ENCODE data around the gene C20orf173.

C20orf173 gene

GRCh38 chr20:35564905-35565304 lies 35.5 kb upstream of the C20orf173 start:
- no peak overlapping the region for H2BK12ac ChIP-seq (ENCODE audit: low read length in 2 of 2)
- H3K79me1 ChIP-seq (replicated peaks; ENCODE audit: low read length, poor library complexity, severe bottlenecking): no peaks in the 10 kb centered on the region
- H3K4me1 ChIP-seq (ENCODE audit: control insufficient read depth, insufficient read depth, low read depth, low read length): peaks cover 9% of the 10 kb centered on the region
- H2BK5ac ChIP-seq (ENCODE audit: low read depth, low read length, poor library complexity, severe bottlenecking): no peak overlapping the region
- no peak for DNase-seq
- no peak overlapping the region for H4K8ac ChIP-seq (ENCODE audit: low read length)
- H3K27me3 ChIP-seq (ENCODE audit: control insufficient read depth in 1 of 2, insufficient read depth in 1 of 2, low read length in 2 of 2): peaks cover 0 to 4% of the 10 kb centered on the region in 2 experiments
- H3K23ac ChIP-seq (ENCODE audit: low read length in 2 of 2): no peak overlapping the region
- H3K18ac ChIP-seq (ENCODE audit: low read depth in 1 of 2, low read length in 2 of 2): no peak overlapping the region
- no peak overlapping the region for H3K4me3 ChIP-seq (ENCODE audit: insufficient read depth in 1 of 2, low read depth in 1 of 2, low read length in 2 of 2)
- no peak overlapping the region for H3K9ac ChIP-seq (ENCODE audit: low read length)
- H2AK5ac ChIP-seq (ENCODE audit: low read length, severe bottlenecking): no peak overlapping the region
- H3K4ac ChIP-seq (ENCODE audit: low read depth in 1 of 2, low read length in 2 of 2): no peak overlapping the region
- H2BK15ac ChIP-seq (ENCODE audit: low read depth, poor library complexity, severe bottlenecking): no peak overlapping the region
- no peak overlapping the region for H2BK120ac ChIP-seq (ENCODE audit: low read depth, low read length)
- H3K4me2 ChIP-seq (ENCODE audit: low read length, poor library complexity, severe bottlenecking): no peak overlapping the region
- H4K91ac ChIP-seq (ENCODE audit: low read length): no peak overlapping the region
- peaks cover 0 to 9% of the 10 kb centered on the region in 2 experiments for H3K36me3 ChIP-seq (ENCODE audit: control insufficient read depth in 1 of 2, insufficient read depth in 2 of 2, low read depth in 1 of 2, low read length in 2 of 2)
- H3K14ac ChIP-seq (ENCODE audit: low read length in 2 of 2): no peak overlapping the region
- no peak overlapping the region for H2AFZ ChIP-seq (ENCODE audit: low read depth, low read length)
- WGBS: 92% methylated on average over 6 of the region's 7 CpGs
- no peak overlapping the region for H3K27ac ChIP-seq (ENCODE audit: low read length, poor library complexity, severe bottlenecking)
- no peaks in the 10 kb centered on the region for H3K9me3 ChIP-seq (ENCODE audit: control insufficient read depth, low read length)

GRCh38 chr20:35563834-35564233 lies 34.4 kb upstream of the C20orf173 start:
- H3K4ac ChIP-seq (ENCODE audit: low read depth in 1 of 2, low read length in 2 of 2): no peak overlapping the region
- H2BK120ac ChIP-seq (ENCODE audit: low read depth, low read length): no peak overlapping the region
- no peaks in the 10 kb centered on the region for H3K9me3 ChIP-seq (ENCODE audit: control insufficient read depth, low read length)
- no peak overlapping the region for H2BK5ac ChIP-seq (ENCODE audit: low read depth, low read length, poor library complexity, severe bottlenecking)
- H2BK15ac ChIP-seq (ENCODE audit: low read depth, poor library complexity, severe bottlenecking): no peak overlapping the region
- peaks cover 9% of the 10 kb centered on the region for H3K4me1 ChIP-seq (ENCODE audit: control insufficient read depth, insufficient read depth, low read depth, low read length)
- H3K4me3 ChIP-seq (ENCODE audit: insufficient read depth in 1 of 2, low read depth in 1 of 2, low read length in 2 of 2): no peak overlapping the region
- H3K23ac ChIP-seq (ENCODE audit: low read length in 2 of 2): no peak overlapping the region
- no peak overlapping the region for H3K4me2 ChIP-seq (ENCODE audit: low read length, poor library complexity, severe bottlenecking)
- H3K9ac ChIP-seq (ENCODE audit: low read length): no peak overlapping the region
- no peaks in the 10 kb centered on the region for H3K79me1 ChIP-seq (replicated peaks; ENCODE audit: low read length, poor library complexity, severe bottlenecking)
- H3K27me3 ChIP-seq (ENCODE audit: control insufficient read depth in 1 of 2, insufficient read depth in 1 of 2, low read length in 2 of 2): peaks cover 0 to 4% of the 10 kb centered on the region in 2 experiments
- DNase-seq: no peak
- H3K36me3 ChIP-seq (ENCODE audit: control insufficient read depth in 1 of 2, insufficient read depth in 2 of 2, low read depth in 1 of 2, low read length in 2 of 2): peaks cover 5 to 20% of the 10 kb centered on the region in 2 experiments
- no peak overlapping the region for H2AK5ac ChIP-seq (ENCODE audit: low read length, severe bottlenecking)
- no peak overlapping the region for H4K8ac ChIP-seq (ENCODE audit: low read length)
- no peak overlapping the region for H3K14ac ChIP-seq (ENCODE audit: low read length in 2 of 2)
- no peak overlapping the region for H2AFZ ChIP-seq (ENCODE audit: low read depth, low read length)
- H4K91ac ChIP-seq (ENCODE audit: low read length): no peak overlapping the region
- no peak overlapping the region for H2BK12ac ChIP-seq (ENCODE audit: low read length in 2 of 2)
- no peak overlapping the region for H3K27ac ChIP-seq (ENCODE audit: low read length, poor library complexity, severe bottlenecking)
- H3K18ac ChIP-seq (ENCODE audit: low read depth in 1 of 2, low read length in 2 of 2): no peak overlapping the region
- 96% methylated on average over 9 of the region's 10 CpGs for WGBS

GRCh38 chr20:35562541-35563110 lies 33.2 kb upstream of the C20orf173 start:
- Histone ChIP-seq H2BK5ac (ENCODE audit: low read depth, low read length, poor library complexity, severe bottlenecking) (no peak overlapping the region), H3K4me3 (ENCODE audit: insufficient read depth in 1 of 2, low read depth in 1 of 2, low read length in 2 of 2) (no peak overlapping the region), H3K27ac (ENCODE audit: low read length, poor library complexity, severe bottlenecking) (no peak overlapping the region), H4K8ac (ENCODE audit: low read length) (no peak overlapping the region), H2BK12ac (ENCODE audit: low read length in 2 of 2) (no peak overlapping the region), H3K4ac (ENCODE audit: low read depth in 1 of 2, low read length in 2 of 2) (no peak overlapping the region), H2AK5ac (ENCODE audit: low read length, severe bottlenecking) (no peak overlapping the region), H3K36me3 (ENCODE audit: control insufficient read depth in 1 of 2, insufficient read depth in 2 of 2, low read depth in 1 of 2, low read length in 2 of 2) (peaks cover 12 to 32% of the 10 kb centered on the region in 2 experiments), H3K23ac (ENCODE audit: low read length in 2 of 2) (no peak overlapping the region), H3K79me1 (replicated peaks; ENCODE audit: low read length, poor library complexity, severe bottlenecking) (no peaks in the 10 kb centered on the region), H4K91ac (ENCODE audit: low read length) (no peak overlapping the region), H3K4me1 (ENCODE audit: control insufficient read depth, insufficient read depth, low read depth, low read length) (peaks cover 9% of the 10 kb centered on the region), H3K9ac (ENCODE audit: low read length) (no peak overlapping the region), H3K14ac (ENCODE audit: low read length in 2 of 2) (no peak overlapping the region), H3K18ac (ENCODE audit: low read depth in 1 of 2, low read length in 2 of 2) (no peak overlapping the region), H3K9me3 (ENCODE audit: control insufficient read depth, low read length) (no peaks in the 10 kb centered on the region), H2AFZ (ENCODE audit: low read depth, low read length) (no peak overlapping the region), H2BK120ac (ENCODE audit: low read depth, low read length) (no peak overlapping the region), H3K27me3 (ENCODE audit: control insufficient read depth in 1 of 2, insufficient read depth in 1 of 2, low read length in 2 of 2) (peaks cover 0 to 4% of the 10 kb centered on the region in 2 experiments), H2BK15ac (ENCODE audit: low read depth, poor library complexity, severe bottlenecking) (no peak overlapping the region), H3K4me2 (ENCODE audit: low read length, poor library complexity, severe bottlenecking) (no peak overlapping the region)
- 97% methylated on average over 5 of the region's 10 CpGs for WGBS
- no peak for DNase-seq

- Histone ChIP-seq H3K18ac (ENCODE audit: low read depth in 1 of 2, low read length in 2 of 2) (no peak overlapping the region), H2BK5ac (ENCODE audit: low read depth, low read length, poor library complexity, severe bottlenecking) (no peak overlapping the region), H3K23ac (ENCODE audit: low read length in 2 of 2) (no peak overlapping the region), H3K4ac (ENCODE audit: low read depth in 1 of 2, low read length in 2 of 2) (no peak overlapping the region), H3K27me3 (ENCODE audit: control insufficient read depth in 1 of 2, insufficient read depth in 1 of 2, low read length in 2 of 2) (no peaks in the 10 kb centered on the region), H3K4me3 (ENCODE audit: insufficient read depth in 1 of 2, low read depth in 1 of 2, low read length in 2 of 2) (no peak overlapping the region), H2AK5ac (ENCODE audit: low read length, severe bottlenecking) (no peak overlapping the region), H3K14ac (ENCODE audit: low read length in 2 of 2) (no peak overlapping the region), H3K4me1 (ENCODE audit: control insufficient read depth, insufficient read depth, low read depth, low read length) (peaks cover 9% of the 10 kb centered on the region), H2BK120ac (ENCODE audit: low read depth, low read length) (no peak overlapping the region), H2AFZ (ENCODE audit: low read depth, low read length) (no peak overlapping the region), H3K27ac (ENCODE audit: low read length, poor library complexity, severe bottlenecking) (no peak overlapping the region), H3K4me2 (ENCODE audit: low read length, poor library complexity, severe bottlenecking) (no peak overlapping the region), H3K9me3 (ENCODE audit: control insufficient read depth, low read length) (no peaks in the 10 kb centered on the region), H3K36me3 (ENCODE audit: control insufficient read depth in 1 of 2, insufficient read depth in 2 of 2, low read depth in 1 of 2, low read length in 2 of 2) (peaks cover 22 to 42% of the 10 kb centered on the region in 2 experiments), H4K91ac (ENCODE audit: low read length) (no peak overlapping the region), H2BK15ac (ENCODE audit: low read depth, poor library complexity, severe bottlenecking) (no peak overlapping the region), H2BK12ac (ENCODE audit: low read length in 2 of 2) (no peak overlapping the region), H3K9ac (ENCODE audit: low read length) (no peak overlapping the region), H3K79me1 (replicated peaks; ENCODE audit: low read length, poor library complexity, severe bottlenecking) (no peaks in the 10 kb centered on the region), H4K8ac (ENCODE audit: low read length) (no peak overlapping the region)
- 77% methylated on average over 5 of the region's 5 CpGs for WGBS
- DNase-seq: no peak
Measured at GRCh38 chr20:35561671-35562070, 32.2 kb upstream of the C20orf173 start.
